ENCODE data around the gene DNAJB6. TPM values are rescaled to one million over a fixed set of nuclear protein-coding genes. Genes with fewer than 3 reads are reported as not detected.
A peak's percentile ranks its signal among the peaks of the same experiment; 100 is the strongest.

DNAJB6 gene
- total RNA-seq, 1 donor from 2014 or later, result 229 TPM

- FAIRE-seq (no peak), DNase-seq (ENCODE audit: low spot score in 2 of 2) (no peak)
Observed at GRCh38 chr7:157423886-157424565, 87.2 kb downstream of the DNAJB6 start.

GRCh38 chr7:157425137-157425731 is 88.4 kb downstream of the DNAJB6 start:
- DNase-seq (ENCODE audit: low spot score in 2 of 2) (no peak), FAIRE-seq (no peak)

- FAIRE-seq (no peak), DNase-seq (ENCODE audit: low spot score in 2 of 2) (no peak)
Observed at GRCh38 chr7:157425761-157426160, 89.0 kb downstream of the DNAJB6 start.

- DNase-seq (ENCODE audit: low spot score in 2 of 2) (no peak), FAIRE-seq (no peak)
Observed at GRCh38 chr7:157426463-157427301, 89.9 kb downstream of the DNAJB6 start.

GRCh38 chr7:157427811-157428553 is 91.2 kb downstream of the DNAJB6 start:
- no peak for DNase-seq (ENCODE audit: low spot score in 2 of 2)
- no peak for FAIRE-seq

- FAIRE-seq (no peak), DNase-seq (ENCODE audit: low spot score in 2 of 2) (no peak)
Observed at GRCh38 chr7:157428554-157428945, 91.7 kb downstream of the DNAJB6 start.

GRCh38 chr7:157429001-157429679 is 92.3 kb downstream of the DNAJB6 start:
- DNase-seq (ENCODE audit: low spot score in 2 of 2), result no peak
- FAIRE-seq, result no peak

- FAIRE-seq (no peak), DNase-seq (ENCODE audit: low spot score in 2 of 2) (no peak)
Observed at GRCh38 chr7:157429680-157430224, 92.9 kb downstream of the DNAJB6 start.

GRCh38 chr7:157430721-157431120 is 93.9 kb downstream of the DNAJB6 start:
- FAIRE-seq (no peak), DNase-seq (ENCODE audit: low spot score in 2 of 2) (no peak)

GRCh38 chr7:157431173-157431950 is 94.6 kb downstream of the DNAJB6 start:
- DNase-seq (ENCODE audit: low spot score in 2 of 2) (no peak), FAIRE-seq (no peak)

GRCh38 chr7:157431951-157432540 is 95.2 kb downstream of the DNAJB6 start:
- no peak for DNase-seq (ENCODE audit: low spot score in 2 of 2)
- FAIRE-seq, result no peak

GRCh38 chr7:157432541-157432956 is 95.7 kb downstream of the DNAJB6 start:
- DNase-seq (ENCODE audit: low spot score in 2 of 2) (peak in 1 of 2 donors; percentile 66), FAIRE-seq (no peak)

GRCh38 chr7:157432957-157433576 is 96.3 kb downstream of the DNAJB6 start:
- DNase-seq (ENCODE audit: low spot score in 2 of 2) (peak in 1 of 2 donors; percentile 76), FAIRE-seq (no peak)

GRCh38 chr7:157433628-157434027 is 96.8 kb downstream of the DNAJB6 start:
- DNase-seq (ENCODE audit: low spot score in 2 of 2) (no peak), FAIRE-seq (no peak)

- FAIRE-seq, result no peak
Observed at GRCh38 chr7:157434231-157434630, 97.4 kb downstream of the DNAJB6 start.

GRCh38 chr7:157434701-157435100 is 97.9 kb downstream of the DNAJB6 start:
- FAIRE-seq (no peak), DNase-seq (ENCODE audit: low spot score in 2 of 2) (no peak)

More at GRCh38 chr7:157434231-157434630, 97.4 kb downstream of the DNAJB6 start:
- no peak for DNase-seq (ENCODE audit: low spot score in 2 of 2)

GRCh38 chr7:157436076-157436475 is 99.3 kb downstream of the DNAJB6 start:
- DNase-seq (ENCODE audit: low spot score in 2 of 2) (no peak), FAIRE-seq (no peak)
